ENCODE data around the gene NEURL4.
"Not testable (repeated sequence)": the region's sequence is repeated elsewhere in the genome, so short reads cannot be mapped to it uniquely, and the experiment has no call there.

NEURL4 gene

DNA sequence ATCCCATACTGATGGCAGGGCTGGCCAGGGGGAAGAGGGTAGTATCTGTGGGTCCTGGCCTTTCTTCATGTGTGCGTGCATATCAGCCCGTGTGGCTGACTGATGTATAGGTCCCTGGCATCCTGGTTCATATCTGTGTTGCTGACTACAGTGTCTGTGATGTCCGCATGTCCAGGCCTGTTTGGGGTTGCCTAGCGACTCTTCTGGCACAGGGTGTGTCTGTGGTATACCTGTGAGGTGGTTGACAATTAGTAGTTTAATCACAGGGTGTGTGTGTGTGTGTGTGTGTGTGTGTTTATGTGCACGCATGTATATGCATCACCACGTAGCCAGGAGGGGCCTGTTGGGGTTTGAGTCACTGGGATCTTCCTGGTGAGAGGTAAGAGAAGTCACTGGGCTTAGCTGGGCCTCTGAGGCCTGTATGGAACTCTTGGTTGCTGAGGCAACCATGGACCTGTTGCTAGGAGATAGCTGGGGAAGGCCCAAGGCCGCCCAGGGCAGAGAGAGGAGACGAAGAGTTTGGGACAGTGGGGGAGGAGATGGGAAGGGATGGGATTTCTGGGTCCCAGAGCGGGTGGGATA is 25.2 kb upstream of the NEURL4 start:
- DNase-seq (ENCODE audit: insufficient read length, low spot score) = peak; percentile 50
- TF ChIP-seq POLR2A (IDR thresholded peaks at IDR 0.05; ENCODE audit: low read depth, low read length) = no peak
- no peak for FAIRE-seq

DNA sequence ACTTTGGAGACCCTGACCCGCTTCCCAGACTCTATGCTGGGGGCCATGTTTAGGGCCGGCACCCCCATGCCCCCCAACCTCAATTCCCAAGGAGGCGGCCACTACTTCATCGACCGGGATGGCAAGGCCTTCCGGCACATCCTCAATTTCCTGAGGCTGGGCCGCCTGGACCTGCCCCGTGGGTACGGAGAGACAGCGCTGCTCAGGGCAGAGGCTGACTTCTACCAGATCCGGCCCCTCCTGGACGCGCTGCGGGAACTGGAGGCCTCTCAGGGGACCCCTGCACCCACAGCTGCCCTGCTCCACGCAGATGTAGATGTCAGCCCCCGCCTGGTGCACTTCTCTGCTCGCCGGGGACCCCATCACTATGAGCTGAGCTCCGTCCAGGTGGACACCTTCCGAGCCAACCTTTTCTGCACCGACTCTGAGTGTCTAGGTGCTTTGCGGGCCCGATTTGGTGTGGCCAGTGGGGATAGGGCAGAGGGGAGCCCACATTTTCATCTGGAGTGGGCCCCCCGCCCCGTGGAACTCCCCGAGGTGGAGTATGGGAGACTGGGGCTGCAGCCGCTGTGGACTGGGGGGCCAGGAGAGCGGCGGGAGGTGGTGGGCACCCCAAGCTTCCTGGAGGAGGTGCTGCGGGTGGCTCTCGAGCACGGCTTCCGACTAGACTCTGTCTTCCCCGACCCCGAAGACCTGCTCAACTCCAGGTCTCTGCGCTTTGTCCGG is 23.9 kb upstream of the NEURL4 start:
- no peak for FAIRE-seq

DNA sequence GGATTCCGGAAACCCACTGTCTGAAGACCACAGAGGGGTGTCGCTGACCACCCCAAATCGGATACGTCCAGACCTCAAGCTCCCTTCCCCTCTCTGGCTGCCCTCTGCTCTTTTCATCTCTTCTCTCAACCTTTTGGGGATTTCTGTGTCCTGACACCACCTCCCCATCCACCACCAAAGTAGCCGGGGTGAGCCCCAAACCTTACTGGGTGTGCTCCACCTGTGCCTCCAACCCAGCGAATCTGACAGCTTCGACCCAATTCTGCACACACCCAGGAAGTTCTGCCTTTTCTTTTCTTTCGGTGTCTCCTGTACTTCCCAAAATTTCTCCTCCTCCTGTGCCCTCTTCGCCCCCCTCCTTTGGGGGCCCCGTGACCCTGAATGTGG is 23.4 kb upstream of the NEURL4 start:
- DNase-seq (ENCODE audit: insufficient read length, low spot score) (no peak), FAIRE-seq (no peak)
- no peak for TF ChIP-seq POLR2A (IDR thresholded peaks at IDR 0.05; ENCODE audit: low read depth, low read length)

More for the DNA sequence above, 23.9 kb upstream of the NEURL4 start:
- no peak for TF ChIP-seq POLR2A (IDR thresholded peaks at IDR 0.05; ENCODE audit: low read depth, low read length)
- DNase-seq (ENCODE audit: insufficient read length, low spot score) = no peak

DNA sequence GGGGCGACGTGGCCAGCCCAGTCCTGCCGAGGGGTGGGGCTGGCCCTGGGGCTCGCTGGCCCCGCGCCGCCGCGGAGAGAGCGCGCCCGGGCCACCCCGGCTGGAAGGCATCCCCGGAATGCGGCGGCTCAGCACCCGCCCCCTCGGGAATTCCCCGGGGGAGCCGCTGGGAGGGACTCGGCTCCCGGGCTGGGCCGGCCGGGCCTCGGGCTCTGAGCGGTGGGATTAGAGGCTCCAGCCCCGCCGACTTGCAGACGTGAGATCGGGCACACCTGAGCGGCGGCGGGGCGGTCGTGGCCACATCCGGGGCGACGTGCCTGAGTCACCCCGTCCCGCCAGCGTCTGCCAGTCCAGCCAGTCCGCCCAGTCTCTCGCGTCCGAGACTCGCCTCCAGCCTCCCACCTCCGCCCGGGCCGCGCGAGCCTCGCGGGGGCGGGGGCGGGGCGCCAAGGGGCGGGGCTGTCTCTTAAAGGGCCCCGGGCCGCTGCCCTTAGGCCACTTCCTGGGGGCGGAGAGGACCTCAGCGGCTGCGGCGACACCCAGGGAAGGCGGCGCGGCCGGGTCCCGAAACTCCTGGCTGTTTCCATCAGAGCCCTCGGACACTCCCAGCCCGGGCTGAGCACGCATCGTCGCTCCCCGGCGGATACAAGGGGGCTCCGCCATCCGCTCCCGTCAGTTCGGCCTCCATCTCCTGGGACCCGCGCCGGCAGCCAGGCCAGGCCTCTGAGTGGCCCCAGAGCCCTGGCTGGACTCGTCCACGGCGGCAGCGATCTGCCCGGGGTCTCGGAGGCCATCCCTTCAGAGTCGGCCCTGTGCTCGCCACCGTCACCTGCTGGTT is 22.7 kb upstream of the NEURL4 start, which contains the start of gene KCTD11:
Gene KCTD11 (plus strand): TSS at position 498 of the 838 bp plus-strand sequence.
- no peak for FAIRE-seq
- DNase-seq (ENCODE audit: insufficient read length, low spot score) = peak; percentile 94
- TF ChIP-seq POLR2A (IDR thresholded peaks at IDR 0.05; ENCODE audit: low read depth, low read length) = peak; percentile 71

DNA sequence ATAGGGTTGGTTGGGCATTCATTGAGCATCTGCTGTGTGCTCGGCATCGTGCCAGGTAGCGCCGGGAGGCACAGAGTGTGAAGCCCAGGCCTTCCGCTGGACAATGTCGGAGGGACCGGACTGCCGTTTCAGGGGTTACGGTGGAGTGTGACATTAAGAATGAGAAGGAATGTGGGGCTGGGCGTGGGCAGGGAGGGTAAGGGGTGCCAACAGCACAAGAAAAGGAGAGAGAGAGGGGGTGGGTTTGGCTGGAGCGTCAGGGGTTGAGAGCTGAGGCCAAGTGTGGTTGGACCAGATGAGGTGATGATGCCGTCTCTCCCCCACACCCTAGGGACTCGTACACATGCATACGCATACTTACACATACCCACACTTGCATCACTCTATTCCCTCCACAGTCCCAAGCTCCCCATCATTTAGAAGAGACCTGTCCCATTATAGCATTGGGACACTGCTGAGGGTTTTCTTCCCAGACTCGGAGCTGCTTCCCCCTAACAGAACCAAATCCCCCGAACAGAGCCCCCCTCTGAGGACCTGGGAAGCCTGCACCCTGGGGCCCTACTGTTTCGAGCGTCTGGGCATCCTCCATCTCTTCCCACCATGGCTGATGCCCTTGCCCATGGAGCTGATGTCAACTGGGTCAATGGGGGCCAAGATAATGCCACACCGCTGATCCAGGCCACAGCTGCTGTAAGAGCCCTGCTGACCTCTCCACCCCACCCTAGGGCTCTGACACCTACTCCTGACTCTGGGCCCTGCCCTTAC is 19.5 kb upstream of the NEURL4 start:
- FAIRE-seq (no peak), DNase-seq (ENCODE audit: insufficient read length, low spot score) (no peak)
- TF ChIP-seq POLR2A (IDR thresholded peaks at IDR 0.05; ENCODE audit: low read depth, low read length) = no peak

DNA sequence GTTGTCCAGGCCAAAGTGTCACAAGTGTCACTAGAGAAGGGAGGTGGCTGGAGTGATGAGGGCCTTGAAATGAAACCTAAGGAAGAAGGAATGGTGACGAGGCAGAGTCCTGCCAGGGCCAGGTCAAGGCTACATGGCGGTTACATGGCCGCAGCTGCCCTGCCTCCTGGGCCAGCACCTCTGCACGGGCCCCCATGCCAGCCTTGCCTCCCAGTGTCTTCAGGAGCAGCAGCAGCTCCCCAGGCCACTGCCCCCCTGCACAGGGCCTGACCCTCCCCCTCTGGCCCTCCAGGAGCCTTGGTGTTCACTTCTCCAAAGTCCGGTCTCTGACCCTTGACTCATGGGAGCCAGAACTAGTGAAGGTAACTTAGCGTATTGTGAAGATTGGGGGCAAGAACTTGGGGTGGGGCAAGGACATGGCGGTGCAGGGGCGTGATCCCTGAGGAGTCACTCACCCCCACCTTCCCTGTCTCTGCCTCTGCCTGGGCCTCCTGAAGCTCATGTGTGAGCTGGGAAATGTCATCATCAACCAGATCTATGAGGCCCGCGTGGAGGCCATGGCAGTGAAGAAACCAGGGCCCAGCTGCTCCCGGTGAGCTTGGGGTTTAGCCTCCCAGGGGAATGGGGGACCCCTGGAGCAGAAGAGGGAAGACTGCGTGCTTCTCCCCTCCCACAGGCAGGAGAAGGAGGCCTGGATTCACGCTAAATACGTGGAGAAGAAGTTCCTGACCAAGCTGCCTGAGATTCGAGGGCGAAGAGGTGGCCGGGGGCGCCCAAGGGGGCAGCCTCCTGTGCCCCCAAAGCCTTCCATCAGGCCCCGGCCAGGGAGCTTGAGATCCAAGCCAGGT is 18.7 kb upstream of the NEURL4 start:
- DNase-seq (ENCODE audit: insufficient read length, low spot score) (no peak), FAIRE-seq (no peak)
- TF ChIP-seq POLR2A (IDR thresholded peaks at IDR 0.05; ENCODE audit: low read depth, low read length) = no peak

DNA sequence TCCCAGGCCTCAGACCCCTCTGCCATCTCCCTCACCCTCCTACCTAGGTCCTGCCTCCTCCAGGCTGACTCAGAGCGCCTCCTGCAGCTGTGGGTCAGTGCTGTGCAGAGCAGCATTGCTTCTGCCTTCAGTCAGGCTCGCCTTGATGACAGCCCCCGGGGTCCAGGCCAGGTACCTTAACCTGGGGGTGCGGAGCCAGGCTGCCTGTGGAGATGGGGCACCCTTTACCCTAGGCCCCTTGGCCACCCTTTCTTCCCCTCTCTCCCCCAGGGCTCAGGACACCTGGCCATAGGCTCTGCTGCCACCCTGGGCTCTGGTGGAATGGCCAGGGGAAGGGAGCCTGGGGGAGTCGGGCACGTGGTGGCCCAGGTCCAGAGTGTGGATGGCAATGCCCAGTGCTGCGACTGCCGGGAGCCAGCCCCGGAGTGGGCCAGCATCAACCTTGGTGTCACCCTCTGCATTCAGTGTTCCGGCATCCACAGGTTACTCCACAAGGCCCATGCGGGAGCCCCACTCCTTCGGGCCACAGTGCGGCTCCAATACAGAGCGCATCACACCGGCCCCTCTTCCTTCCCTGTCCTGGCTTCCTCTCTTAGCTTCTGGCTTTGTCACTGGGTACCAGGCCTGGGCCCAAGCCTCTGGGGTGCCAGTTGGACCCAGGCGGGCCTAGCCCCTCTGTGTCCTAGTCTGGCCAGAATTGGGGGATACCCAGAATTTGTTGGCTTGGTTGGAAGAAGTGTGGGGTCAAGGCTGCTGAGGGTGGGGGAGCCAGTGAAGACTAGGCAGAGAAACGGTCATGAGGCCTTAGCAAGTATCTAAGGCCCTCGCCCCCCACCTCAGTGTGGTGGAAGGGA is 17.9 kb upstream of the NEURL4 start:
- no peak for FAIRE-seq
- no peak for TF ChIP-seq POLR2A (IDR thresholded peaks at IDR 0.05; ENCODE audit: low read depth, low read length)
- no peak for DNase-seq (ENCODE audit: insufficient read length, low spot score)

DNA sequence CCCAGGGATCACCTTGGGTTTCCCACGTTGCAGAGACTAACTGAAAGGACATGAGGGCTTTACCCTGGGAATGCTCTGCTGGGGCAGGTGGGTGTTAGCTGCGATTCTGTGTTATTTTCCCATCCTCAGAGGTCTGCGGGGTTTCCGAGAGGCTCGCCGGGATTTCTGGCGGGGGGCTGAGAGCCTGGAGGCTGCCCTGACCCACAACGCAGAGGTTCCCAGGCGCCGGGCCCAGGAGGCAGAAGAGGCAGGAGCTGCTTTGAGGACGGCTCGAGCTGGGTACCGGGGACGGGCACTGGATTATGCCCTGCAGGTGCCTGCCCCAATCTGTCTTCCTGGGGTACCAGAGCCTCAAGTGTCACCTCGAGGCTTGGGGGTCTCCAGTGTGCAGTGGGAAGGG is 14.1 kb upstream of the NEURL4 start:
- FAIRE-seq (no peak), DNase-seq (ENCODE audit: insufficient read length, low spot score) (no peak)
- no peak for TF ChIP-seq POLR2A (IDR thresholded peaks at IDR 0.05; ENCODE audit: low read depth, low read length)

DNA sequence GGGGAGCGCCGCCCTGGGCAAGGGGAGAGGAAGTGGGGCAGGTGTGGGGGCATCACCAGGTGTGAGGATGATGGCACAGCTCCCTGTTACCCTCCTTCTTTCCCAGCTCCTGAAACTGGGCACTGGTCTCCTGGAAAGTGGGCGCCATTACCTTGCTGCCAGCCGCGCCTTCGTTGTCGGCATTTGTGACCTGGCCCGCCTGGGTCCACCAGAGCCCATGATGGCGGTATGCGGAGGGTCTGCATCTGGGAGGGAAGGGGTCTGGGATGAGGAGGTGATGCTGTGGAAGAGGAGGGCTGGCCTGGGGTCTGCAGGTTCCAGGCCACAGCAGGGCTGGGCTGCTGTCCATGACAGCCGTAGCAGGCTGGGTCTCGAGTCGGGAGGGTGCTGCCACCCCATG is 12.7 kb upstream of the NEURL4 start:
- no peak for FAIRE-seq
- no peak for DNase-seq (ENCODE audit: insufficient read length, low spot score)
- no peak for TF ChIP-seq POLR2A (IDR thresholded peaks at IDR 0.05; ENCODE audit: low read depth, low read length)

DNA sequence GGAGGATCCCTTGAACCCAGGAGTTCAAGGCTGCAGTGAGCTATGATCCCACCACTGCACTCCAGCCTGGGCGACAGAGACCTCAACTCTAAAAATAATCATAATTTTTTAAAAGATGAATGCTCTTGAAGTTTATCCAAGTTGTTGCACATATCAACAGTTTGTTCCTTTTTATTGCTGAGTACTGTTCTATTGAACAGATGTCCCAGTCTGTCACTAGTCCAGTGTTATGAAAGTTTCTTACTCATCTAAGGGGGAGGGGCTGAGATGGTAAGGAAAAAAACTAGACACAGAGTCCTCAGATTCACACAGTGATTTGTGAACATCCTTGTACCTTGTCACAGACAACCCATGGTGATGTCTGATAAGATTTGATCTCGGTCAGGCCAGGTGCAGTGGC is 11.0 kb upstream of the NEURL4 start:
- DNase-seq (ENCODE audit: insufficient read length, low spot score) = no peak
- no peak for TF ChIP-seq POLR2A (IDR thresholded peaks at IDR 0.05; ENCODE audit: low read depth, low read length)

DNA sequence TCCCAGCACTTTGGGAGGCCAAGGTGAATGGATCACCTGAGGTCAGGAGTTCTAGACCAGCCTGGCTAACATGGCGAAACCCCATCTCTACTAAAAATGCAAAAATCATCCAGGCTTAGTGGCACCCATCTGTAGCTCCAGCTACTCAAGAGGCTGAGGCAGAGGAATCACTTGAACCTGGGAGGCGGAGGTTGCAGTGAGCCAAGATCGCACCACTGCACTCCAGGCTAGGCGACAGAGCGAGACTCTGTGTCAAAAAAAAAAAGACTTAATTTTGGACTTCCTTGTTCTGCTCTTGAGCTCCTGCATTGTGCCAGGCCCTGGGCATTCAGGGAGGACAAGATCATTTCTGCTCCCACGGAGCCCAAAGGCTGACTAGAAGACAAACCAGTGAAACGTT is 8.5 kb upstream of the NEURL4 start:
- not testable (repeated sequence) for FAIRE-seq; DNase-seq (ENCODE audit: insufficient read length, low spot score)

More for the DNA sequence above, 11.0 kb upstream of the NEURL4 start:
- no peak for FAIRE-seq

All from H54 (cell line).